Measurements from ENCODE around the gene MPHOSPH10.
"Not testable (repeated sequence)": the region's sequence is repeated elsewhere in the genome, so short reads cannot be mapped to it uniquely, and the experiment has no call there.

Gene MPHOSPH10

DNA sequence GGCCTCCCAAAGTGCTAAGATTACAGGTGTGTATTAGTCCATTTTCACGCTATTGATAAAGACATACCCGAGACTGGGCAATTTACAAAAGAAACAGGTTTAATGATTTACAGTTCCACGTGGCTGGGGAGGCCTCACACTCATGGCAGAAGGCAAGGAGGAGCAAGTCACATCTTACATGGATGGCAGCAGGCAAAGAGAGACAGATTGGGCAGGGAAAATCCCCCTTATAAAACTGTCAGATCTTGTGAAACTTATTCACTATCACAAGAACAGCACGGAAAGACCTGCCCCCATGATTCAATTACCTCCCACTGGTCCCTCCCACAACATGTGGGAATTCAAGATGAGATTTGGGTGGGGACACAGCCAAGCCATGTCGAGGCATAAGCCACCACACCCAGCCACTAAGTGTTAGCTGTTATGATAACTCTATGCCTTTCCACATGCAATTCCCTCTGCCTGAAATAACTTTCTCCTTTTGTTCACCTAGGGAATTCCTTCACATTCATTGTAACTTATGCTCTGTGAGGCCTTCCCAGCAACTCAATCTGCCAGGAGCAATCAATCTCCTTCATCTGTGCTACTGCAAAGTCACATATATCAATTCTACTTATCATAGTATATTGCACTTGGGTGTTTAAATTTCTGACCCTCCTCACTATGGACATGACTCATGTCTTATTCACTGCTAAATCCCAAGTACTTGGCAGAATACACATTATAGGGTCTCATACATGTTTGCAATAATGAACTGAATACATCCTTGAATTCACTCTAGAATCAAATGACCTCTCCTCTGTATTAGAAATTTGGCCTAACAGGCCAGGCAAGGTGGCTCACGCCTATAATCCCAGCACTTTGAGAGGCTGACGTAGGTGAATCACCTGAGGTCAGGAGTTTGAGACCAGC lies 7.8 kb upstream of the MPHOSPH10 start:
- DNase-seq (ENCODE audit: low read depth in 3 of 3), result no peak

DNA sequence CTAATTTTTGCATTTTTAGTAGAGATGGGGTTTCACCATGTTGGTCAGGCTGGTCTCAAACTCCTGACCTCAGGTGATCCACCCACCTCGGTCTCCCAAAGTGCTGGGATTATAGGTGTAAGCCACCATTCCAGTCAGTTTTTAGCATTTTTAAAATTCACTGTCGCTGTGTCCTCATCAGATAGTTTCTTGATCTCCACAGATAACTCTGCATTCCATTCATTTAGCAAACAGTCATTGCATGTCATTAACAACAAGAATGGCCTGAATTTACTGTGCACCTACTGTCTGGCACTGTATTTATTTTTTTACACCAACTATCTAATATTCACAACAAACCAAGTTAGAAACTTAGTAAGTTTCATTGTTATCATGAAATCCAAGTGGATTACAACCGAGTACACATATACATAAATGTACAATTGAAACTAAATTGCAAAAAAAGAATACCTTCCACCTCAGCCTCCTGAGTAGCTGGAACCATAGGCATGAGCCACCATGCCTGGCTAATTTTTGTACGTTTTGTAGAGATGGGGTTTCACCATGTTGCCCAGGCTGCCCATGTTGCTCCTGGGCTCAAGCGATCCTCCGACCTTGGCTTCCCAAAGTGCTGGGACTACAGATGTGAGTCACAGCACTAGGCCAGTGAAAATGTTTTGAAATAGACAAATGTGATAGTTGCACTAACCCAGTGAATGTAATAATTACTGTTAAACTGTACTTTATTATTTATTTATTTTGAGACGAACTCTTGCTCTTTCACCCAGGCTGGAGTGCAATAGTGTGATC lies 4.7 kb upstream of the MPHOSPH10 start:
- DNase-seq (ENCODE audit: low read depth in 3 of 3), result no peak

DNA sequence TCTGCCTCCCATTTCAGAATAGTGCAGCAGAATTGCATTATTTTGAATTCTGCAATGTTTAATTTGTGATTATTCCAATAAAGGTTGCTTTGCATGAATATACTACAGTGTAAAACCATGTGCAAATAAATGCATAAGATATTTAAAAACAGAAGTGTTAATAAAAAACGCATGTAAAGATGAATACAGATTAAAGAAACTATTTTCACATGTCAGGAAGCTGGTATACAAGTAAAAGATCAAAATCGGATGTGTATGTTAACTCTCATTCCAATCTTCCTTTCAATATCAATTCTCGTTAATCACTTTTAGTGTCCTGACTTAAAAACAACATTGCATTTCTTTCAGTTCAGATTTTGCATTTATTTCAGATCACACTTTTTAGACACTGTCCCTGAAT lies 3.5 kb upstream of the MPHOSPH10 start:
- DNase-seq (ENCODE audit: low read depth in 3 of 3), result no peak

DNA sequence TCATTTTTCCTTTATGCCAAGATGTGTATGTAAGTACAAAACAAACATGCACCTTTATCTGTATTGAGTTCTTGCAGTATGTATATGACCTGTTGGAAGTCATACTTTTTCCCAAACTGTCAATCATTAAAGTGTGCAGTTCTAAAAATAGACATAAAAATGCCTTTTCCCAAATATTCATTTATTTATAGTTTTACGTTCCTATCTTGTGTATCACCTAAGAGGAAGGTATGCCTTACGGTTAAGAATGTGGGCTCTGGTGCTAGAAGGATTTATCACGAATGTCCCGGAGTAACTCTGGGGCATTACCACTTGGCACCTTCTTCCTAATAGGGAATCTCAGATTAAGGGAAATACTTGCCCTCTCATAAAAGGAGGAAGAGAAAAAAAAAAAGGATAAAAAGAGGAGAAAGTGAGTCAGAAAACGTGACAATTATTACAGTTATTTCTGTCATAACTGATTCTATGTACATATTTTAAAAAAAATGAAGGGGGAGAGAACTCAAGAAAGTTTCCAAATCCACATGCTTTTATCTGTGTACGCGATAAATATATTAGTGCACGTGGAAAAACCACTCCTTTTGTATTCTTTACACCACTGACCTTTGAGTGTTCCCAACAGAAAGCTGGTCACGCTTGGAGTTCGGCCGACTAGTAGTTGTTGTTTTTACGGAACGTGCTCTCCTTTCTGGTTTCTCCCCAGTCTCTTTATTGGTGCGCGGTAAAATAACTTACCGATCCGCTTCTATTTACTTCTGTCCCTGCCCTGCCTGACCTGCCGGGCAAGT lies 1.1 kb upstream of the MPHOSPH10 start:
- peak in 1 of 3 donors; percentile 11 for DNase-seq (ENCODE audit: low read depth in 3 of 3)

DNA sequence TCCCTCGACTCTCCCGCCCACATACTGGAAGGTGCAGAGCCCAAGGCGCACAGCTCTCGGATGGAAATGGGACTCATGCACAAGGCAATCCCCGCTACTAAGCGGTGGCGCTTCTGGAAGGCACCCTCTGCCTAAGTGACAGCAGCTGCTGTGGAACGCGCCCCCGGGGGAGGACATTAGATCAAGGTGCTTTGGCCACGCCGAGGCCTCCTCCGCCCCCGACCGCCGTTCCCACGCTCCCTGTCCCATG lies 607 bp upstream of the MPHOSPH10 start:
- DNase-seq (ENCODE audit: low read depth in 3 of 3), result no peak

DNA sequence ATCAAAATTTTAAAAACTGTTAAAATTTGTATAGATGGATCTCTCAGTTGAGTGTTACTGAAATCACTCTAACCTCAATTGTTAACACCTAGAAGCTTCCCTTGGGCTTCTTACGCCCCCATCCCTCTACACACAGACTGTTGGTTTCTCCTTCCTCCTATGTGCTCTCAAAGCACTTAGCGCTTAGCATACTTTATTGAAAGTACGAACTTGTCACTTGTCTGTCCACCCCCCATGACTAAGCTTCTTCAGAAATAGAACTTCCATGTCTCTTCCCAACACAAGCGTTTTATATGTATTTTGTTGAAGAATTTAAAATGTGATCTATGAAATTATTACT lies 441 bp downstream of the MPHOSPH10 start:
- no peak for DNase-seq (ENCODE audit: low read depth in 3 of 3)

DNA sequence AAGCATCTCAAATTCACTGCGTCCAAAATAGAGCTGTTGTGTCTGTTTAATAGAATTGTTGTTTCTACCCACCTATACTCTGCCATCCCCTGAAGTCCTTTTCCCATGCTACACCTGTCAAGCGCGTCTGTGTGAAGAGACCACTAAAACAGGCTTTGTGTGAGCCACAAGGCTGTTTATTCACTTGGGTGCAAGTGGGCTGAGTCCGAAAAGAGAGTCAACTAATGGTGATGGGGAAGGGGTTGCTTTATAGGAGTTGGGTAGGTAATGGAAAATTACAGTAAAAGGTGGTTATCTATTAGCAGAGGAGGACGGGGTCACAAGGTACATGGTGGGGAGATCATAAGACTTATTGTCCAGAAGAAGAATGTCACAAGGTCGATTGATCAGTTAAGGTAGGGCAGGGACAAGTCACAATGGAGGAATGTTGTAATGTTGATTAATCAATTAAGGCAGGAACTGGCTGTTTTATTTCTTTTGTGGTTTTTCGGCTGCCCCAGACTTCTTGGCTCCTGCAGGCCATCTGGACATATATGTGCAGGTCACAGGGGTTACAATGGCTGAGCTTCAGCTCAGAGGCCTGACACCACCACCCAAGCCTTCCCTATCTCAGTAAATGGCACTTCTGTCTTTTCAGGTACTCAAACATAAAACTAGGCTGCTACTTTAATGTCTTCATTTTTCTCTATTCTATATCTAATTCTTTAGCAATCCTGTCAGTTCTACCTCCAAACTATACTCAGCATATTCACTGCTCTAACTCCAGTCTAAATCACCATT lies 1.1 kb downstream of the MPHOSPH10 start:
- not testable (repeated sequence) for DNase-seq (ENCODE audit: low read depth in 3 of 3)

DNA sequence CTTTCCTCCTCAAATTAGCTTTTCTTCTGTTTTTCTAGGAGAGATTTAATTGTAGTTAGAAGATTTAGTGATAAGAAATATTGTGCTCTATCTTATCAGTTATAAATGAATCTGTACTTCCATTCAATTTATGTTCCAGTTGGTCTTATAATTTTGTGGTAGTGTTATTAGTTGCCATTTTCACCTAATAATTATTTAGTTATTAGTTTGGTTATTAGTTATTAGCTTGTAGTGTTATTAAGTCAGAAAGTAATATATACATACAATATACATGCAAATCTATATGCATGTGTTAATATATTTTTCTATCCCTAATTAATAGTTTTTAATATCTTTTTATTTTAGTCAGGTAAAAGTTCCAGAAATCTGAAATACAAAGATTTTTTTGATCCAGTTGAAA lies 3.2 kb downstream of the MPHOSPH10 start:
- DNase-seq (ENCODE audit: low read depth in 3 of 3), result no peak

DNA sequence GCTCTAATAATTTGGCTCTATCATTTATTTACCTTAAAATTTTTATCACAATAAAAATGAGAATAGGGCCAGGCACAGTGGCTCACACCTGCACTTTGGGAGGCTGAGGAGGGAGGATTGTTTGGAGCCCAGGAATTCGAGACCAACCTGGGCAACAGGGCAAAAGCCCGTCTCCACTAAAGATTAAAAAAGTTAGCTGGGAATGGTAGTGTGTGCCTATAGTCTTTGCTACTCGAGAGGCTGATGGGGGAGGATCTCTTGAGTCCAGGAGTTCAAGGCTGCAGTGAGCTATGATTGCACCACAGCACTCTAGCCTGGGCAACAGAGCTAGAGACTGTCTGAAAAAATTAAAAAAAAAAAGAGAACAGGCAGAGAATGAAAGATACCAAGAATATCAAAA lies 5.7 kb downstream of the MPHOSPH10 start:
- no peak for DNase-seq (ENCODE audit: low read depth in 3 of 3)

DNA sequence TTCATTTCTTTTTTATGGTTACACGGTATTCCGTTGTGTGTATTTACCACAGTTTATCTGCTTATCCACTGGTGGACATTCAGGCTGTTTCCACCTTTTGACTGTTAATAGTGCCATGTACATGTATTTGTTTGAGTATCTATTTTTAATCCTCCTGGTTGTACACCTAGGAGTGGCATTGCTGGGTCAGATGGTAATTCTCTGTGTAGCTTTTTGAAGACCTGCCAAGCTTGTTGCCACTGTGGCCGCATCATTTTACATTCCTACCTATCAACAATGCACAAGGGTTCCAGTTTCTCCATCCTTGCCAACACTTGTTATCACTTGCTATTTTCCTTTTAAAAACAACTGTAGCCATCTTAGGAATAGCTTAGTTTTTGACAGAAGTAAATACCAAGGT lies 13.3 kb downstream of the MPHOSPH10 start:
- DNase-seq (ENCODE audit: low read depth in 3 of 3), result no peak

DNA sequence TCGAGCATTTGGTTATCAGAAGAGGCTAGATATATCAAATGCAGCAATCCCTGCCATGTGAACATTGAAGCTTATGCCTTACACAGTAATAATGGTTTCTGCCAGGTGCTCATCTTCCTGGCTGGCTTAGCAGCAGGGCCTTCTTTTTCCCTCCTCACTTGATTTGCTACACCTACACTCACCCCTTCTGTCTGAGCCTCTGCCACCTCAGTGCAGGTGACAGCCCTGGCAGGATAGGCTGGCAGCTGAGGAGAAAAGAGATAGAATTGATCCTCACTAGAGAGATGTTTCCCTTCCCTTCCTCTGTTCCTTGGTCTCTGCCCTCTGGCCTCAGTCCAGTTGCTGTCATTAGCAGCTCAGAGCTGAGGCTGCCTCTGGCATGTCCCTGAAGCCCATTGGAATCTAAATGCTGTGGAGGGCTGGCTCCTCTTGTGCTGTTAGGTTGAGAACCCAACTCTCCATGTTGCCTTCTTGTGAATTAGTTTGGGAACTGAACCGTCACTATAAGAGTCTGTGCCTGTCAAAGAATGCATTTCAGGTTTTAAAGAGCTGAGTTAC lies 18.2 kb downstream of the MPHOSPH10 start:
- no peak for DNase-seq (ENCODE audit: low read depth in 3 of 3)

DNA sequence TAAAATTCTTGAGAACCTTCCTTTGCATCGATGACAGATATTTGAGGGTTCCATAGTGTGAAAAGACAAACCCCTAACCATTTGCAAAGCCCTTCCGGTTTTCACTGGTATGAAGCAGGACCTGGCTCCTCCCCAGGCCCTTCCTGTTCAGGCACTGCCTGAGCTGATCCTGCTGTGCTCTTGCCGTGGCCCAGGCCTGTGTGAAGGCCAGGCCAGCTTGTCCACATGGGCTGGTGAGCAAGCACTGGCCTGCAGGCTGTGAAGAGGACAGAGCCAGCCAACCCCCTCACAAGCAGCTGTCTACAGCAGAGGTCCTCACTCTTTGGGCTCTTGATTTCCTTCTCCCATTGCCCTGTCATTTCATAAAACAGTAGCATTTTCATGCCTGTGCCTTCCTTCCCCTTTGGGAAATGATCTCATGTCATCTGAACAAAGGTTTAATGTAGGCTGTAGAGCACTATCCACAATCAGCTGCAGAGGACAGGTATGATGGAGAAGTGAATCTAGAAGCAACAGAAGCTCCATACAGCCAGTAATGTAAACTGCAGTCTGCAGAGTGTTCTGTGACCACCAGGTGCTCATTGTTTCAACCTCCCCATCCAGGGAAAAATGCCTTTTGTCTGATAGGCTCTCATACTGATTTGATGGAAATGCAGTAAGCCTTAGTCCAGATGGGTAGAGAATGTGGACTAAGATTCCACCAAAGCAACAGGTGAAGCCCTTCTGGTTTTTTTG lies 19.8 kb downstream of the MPHOSPH10 start:
- DNase-seq (ENCODE audit: low read depth in 3 of 3), result no peak

DNA sequence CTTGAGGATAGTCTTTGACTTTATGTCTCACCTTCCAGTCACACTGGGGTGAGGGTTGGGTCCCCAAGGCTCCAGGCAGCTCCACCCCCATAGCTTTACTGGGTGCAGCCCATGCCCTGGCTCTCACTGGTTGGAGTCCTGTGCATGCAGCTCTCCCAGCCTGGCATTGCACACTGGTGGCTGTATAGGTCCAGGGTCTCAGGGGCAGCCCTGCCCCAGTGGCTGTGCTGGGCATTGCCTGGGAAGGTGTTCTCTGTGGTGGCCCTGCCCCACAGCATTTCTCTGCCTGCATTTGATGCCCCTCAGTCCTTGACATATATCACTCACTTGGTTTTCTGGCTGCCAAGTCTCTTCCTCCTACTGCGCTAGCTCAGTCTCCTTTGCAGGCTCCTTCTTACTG lies 21.2 kb downstream of the MPHOSPH10 start:
- no peak for DNase-seq (ENCODE audit: low read depth in 3 of 3)

DNA sequence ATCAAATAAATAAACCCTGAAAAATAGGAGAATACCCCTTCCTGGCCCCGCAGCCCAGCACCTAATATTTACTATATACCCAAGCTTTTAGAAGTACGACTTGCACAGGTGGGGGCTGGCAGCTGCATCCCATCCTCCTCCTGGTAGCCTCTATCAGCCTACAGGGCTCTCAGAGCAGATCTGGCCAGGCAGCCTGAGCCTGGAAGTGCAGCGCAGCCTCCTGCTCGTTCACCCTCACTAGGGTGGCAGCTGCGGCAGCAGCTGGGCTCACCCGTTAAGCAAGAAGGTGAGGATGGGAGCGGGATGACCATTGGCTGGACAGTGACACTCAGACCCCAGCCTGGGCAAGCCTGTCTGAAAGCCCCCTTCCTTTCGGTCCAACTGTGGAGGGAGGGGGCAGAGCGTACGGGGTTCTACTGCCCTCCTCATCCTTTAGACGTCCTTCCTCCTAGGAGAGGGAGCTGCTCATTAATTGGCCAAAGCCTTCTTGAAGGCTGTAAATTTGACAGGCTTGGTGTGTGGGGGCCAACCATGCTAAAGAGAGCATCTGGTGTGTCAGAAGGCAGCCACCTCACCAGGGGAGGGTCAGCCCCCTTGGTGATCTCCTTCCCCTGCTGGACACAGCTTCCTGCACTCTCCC lies 23.3 kb downstream of the MPHOSPH10 start:
- no peak for DNase-seq (ENCODE audit: low read depth in 3 of 3)

DNA sequence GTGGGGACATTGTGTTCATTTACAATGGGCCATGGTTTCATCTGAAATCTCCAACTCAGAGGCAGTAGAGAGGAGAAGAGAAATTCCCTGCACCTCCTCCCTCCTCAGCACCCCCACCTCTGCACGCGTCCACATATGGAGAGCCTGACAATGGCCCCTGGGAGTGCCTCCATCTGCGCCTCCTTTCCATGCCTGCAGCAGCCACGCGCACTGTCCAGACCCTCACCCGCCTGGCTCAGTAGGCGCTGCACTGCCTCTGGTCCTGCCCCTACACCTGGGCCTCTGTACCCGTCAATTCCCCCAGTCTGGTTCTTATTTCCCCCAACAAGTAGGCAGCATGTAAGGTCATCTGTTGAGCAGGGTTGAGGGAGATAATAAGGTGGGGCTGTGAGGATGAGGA lies 23.8 kb downstream of the MPHOSPH10 start:
- DNase-seq (ENCODE audit: low read depth in 3 of 3), result no peak

DNA sequence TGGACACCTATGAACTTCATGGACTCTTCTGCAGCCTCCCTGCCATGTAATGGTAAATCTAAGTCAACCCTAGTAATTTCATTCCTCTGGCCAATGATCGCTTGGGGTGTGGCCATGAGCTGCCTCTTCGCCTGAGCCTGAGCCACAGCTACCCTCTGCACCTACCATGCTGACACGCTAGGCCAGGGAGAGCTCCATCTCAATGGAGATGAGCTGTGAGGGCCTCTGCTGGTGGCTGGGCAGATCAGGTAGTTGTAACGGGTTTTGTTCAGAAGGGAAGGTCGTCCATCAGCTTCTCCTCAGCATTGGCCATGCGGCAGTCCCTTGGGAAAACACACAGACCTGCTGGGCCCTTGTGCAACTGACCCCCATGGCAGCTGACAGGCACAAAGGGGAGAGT lies 24.4 kb downstream of the MPHOSPH10 start:
- DNase-seq (ENCODE audit: low read depth in 3 of 3), result peak in 1 of 3 donors; percentile 8

DNA sequence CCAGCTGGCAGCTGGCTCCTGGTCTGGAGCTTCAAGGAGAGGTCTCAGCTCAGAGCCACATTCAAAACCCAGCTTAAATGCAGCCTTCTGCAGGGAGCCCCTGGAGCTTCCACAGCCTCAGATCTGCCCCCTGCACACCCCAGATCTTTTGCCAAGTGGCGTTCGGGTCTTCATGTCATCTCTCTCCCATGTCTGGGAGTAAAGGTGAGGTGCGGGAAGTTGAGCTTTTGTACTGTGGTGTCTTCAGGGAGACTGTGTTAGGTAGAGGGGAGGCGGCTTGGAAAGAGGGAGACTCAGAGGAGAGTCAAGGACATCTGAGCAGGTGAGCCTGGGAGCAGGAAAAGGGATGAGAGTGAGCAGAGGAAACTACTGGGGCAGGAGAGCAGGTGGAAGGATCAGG lies 25.4 kb downstream of the MPHOSPH10 start:
- DNase-seq (ENCODE audit: low read depth in 3 of 3), result no peak

DNA sequence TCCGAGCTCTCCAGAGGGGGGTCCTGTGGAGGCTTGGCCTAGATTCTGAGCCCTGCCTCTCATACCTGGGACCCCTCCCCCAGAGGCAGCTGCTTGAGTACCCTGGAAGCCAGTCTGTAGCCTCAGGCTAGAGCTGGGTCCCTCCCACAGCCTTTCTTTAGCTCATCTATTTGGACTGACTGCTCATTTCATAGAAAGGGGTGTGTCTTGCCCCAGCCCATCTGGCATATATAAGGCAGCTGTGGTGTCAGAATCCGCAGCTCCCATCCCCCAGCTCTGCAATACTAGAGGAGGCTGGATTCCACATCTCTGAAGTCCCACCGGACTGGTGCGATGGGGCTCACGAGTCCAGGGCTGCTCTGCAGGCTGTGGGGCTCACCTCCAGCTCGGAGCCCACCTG lies 26.1 kb downstream of the MPHOSPH10 start:
- no peak for DNase-seq (ENCODE audit: low read depth in 3 of 3)

DNA sequence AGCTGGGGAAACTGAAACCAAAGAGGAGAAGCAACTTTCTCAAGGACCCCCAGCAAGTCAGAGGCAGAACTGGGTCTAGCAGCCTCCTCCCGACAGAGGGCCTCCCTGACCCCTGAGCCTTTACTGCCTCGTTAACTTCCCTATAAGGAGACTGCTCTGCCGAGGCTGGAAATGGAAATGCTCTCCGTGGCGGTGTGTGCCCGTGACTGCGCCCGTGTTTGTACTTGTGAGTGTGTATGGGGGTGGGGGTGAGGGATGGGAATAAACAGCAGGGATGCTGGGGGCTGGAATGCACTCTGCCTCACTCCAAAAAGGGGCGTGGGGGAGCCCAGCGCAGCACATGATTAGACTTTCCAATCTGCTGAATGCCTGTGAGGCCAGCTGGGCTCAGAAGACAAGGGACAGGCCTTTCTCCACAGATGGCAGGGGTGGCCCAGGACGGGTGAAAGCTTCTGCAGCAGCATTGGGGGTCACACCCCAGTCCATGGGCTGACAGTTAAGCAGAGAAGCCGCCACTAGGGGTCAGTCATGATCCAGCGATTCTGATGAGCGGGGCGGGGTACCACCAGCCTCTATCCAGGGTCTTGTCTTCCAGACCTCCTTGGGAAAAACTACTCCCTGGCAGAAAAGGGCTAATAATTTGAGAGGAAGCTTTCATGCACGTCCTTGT lies 26.8 kb downstream of the MPHOSPH10 start:
- DNase-seq (ENCODE audit: low read depth in 3 of 3), result peak; percentile 24 to 60 (median 35)

DNA sequence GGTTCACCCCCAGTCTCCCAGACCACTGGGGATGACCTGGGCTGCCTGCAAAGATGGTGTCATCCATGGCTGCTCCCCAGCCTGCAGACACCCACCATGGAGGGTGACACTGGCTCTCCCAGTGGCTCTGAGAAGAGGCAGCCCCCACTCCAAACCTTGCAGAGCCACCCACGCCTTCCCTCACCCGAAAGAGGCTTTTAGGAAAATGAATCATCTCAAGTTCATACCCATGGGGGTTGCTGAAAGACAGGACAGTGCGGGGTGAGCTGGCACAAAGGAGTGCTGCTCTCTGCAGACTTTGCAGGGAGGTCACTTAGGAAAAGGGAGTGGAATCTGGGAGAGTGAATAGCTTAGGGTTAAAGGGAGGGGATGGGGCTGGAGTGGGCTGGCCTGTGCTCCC lies 36.4 kb downstream of the MPHOSPH10 start:
- no peak for DNase-seq (ENCODE audit: low read depth in 3 of 3)
